Activated CD8-positive, alpha-beta memory T cell treated with anti-CD3 and anti-CD28 coated beads for 4 hours (primary cell): ENCODE data around the gene FAM204A.

ENCODE experiments used
- DNase-seq, 2 donors: peaks; one replicate each; pipeline ENCODE4 v3.0.0-alpha.2; 2020; ENCODE audit warnings: low read depth in 2 of 2

The FAM204A gene

DNA sequence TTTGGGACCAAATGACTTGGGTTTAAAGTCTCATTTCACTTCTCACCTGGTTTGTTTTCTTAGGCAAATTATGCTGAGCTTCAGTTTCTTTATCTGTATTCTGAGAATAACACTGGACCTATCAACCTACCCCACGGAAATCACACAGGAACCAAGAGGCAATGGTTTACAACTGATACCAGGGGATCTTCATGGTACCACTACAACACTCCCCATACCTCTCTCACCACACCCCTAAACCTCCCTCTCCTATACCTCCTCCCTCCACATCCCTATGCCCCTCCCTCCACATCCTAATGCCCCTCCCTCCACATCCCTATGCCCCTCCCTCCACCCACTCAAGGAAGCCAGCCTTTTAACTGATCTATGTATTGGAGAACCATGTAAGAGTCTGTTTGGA is 9.9 kb downstream of the FAM204A start:
- DNase-seq: no peak

- no peak for DNase-seq
Observed at GRCh38 chr10:118330295-118331076, 11.6 kb downstream of the FAM204A start.

GRCh38 chr10:118324140-118324539 is 18.0 kb downstream of the FAM204A start:
- no peak for DNase-seq

- no peak for DNase-seq
Observed at GRCh38 chr10:118321724-118322575, 20.2 kb downstream of the FAM204A start.

- DNase-seq: no peak
Observed at GRCh38 chr10:118315629-118316028, 26.5 kb downstream of the FAM204A start.

- no peak for DNase-seq
Observed at GRCh38 chr10:118314882-118315281, 27.2 kb downstream of the FAM204A start.

DNA sequence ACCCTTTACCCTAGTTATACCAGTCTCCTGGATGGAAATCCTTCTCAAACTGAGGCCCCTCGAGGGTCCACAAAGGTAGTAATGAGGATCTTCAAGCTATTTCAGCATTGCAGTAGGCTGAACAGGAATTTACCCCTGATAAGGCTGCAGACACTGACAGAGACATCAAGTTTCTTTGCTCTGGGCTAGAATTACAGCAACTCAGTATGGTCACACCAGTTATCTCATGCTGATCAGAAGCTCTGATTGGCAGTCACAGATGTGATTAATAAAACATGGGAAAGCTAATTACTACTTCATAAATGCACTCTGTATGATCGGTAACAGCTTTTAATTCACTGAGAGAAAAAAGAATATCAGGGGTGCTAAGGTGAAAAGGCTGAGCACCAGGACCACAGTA is 30.6 kb downstream of the FAM204A start:
- DNase-seq: no peak

GRCh38 chr10:118310822-118311221 is 31.3 kb downstream of the FAM204A start:
- DNase-seq: no peak

DNA sequence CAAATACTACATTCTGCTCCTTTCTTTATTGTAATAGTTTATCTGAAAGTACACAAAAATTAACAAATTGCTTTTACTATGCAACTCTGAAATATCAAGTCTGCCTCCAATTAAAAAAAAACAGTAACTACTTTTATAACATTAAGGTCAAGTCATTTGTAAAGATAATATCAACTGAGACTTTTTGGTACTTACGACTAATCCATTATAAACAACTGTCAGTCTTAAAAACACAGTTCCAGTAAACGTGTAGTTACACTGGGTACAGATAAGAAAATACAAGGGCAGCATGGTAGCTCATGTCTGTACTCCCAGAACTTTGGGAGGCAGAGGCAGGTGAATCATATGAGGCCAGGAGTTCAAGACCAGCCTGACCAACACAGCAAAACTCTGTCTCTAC is 32.2 kb downstream of the FAM204A start:
- DNase-seq: no peak

DNA sequence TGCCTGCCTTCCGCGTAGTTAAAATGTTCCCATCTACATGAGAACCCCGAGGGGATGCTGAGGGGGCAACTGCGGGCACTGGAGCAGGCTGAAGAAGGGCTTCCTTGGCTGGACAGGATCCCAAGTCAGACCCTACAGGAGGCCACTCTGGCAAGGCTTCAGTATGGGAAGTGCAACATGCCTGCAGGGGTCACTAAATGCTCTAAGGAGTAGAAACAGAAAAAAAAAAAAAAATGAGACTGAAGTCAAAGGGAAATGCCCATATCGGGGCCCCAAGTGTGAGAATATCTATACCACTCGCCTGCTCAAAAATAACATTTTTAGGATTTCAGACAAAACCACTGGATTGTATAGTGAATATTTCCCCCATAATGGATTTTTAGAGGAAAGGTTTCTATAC is 33.5 kb downstream of the FAM204A start:
- DNase-seq: no peak

DNA sequence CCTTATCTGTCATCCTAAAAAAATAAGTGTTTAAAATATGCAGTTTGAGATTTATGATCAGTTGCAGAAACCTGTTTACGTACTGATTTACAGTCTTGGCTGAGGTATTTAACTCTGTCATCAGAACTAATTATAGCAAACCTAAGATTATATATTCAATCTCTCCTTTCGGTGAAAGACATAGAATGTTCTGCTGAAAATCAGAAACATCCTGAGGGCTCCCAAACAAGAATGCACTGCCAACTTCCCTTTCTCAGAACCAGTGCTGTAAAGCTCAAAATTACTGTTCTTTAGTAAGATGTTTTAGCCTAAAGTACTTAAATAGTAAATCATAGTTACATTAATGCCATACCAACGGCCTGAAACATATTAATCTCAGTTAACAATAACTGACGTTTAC is 34.3 kb downstream of the FAM204A start:
- DNase-seq: no peak

DNA sequence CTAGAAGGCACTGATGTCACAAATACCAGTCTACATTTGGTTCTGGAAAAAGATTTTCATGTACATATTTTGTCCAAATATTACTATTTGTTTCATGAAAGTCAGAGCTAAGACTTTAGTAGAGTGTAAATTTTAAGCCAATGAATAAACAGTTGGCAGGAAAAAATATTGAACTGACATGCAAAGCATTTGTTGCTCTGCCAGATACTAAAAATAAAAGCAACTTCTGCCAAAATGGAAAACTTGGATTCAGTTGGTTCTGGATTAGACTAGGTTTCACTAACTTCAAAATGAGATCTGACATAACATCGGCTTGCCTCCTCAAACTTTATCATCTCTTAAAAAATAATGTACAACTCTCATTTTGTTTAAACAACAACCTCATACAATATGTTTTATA is 34.9 kb downstream of the FAM204A start:
- DNase-seq: no peak

DNA sequence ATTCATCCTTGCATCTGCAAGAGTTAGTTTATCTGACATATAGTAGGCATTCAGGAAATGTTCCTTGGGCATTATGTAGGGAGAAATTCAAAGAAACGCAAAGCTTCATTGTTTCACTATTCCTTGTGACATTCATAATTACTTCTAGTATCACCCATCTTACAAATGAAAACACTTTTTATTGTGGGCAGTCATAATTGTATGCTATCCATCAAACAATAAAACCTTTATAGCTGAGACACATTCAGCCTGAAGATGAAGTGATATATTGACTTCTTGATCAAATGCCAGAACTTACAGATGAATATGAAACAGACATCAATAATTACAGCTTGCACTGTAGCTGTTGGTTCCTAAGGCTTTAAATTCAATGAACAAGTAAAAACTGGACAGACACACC is 36.4 kb downstream of the FAM204A start:
- DNase-seq: no peak

DNA sequence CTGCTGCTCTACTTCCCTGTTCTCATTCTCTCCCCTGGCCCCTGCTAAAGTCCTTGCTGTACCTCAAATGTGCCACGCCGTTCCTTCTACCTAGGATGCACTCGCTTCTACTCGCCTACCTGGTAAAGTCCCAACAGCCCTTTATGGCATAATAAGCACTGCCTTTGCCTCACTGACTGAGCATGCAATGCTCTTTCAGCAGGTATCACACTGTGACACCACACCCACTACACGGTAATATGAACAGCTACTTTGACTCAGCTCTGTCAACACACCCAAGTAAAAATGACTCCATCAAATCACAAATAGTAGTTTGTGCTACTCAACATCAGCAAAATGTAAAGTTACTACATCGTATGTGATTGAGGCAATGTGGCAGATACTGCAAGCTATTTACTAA is 37.6 kb downstream of the FAM204A start:
- DNase-seq: no peak

DNA sequence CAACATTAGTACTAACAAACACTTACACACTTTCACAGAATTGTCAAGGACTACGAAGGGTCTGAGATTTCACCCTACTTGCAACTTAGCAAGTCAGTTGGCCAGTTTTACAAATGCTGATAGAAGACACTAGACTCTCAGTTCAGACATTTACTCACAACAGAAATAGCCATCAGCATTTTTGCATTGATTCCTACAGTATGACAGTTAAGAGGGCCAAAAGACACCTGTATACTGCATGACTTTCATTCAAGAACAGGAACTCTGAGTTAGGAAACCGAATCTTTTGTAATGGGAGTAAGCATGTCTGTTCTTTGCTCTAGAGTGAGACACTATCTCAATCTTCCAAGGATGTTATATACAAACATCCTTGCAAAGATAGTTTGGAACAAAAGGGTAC is 40.9 kb downstream of the FAM204A start:
- no peak for DNase-seq

DNA sequence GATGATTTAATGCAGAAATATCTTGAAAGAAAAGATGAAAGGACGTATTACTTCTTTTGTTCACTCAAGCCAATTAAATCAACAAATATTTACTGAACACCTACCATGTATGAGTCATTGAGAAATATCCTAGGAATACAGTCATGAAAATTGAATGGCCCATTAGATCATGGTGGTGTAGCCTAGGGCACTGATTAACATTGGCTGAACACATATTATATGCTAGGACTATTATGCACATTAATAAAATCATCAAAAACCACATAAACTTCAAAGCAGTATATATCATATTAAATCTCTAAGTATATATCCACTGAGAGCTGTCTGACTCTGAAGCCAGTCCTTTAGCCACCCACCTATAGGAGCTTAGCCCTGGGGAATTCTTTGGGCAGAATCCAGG is 41.8 kb downstream of the FAM204A start:
- no peak for DNase-seq

GRCh38 chr10:118298787-118299186 is 43.3 kb downstream of the FAM204A start:
- no peak for DNase-seq

DNA sequence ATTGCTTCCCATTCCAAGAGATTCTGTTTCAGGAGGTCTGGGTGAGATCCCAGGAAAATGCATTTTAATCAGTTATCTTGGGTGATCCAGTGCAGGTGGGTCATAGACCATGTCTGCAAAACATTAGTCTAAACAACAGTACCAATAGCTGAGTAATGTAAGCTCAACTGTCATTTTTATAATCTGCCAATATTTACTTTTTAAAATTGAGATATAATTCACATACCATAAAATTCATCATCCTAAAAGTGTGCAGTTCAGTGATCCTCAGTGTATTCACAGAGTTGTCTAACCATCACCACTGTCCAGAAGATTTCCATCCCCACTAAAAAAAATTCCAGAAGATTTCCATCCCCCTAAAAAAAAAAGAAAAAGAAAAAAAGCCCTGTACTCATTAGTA is 51.0 kb downstream of the FAM204A start:
- no peak for DNase-seq

DNA sequence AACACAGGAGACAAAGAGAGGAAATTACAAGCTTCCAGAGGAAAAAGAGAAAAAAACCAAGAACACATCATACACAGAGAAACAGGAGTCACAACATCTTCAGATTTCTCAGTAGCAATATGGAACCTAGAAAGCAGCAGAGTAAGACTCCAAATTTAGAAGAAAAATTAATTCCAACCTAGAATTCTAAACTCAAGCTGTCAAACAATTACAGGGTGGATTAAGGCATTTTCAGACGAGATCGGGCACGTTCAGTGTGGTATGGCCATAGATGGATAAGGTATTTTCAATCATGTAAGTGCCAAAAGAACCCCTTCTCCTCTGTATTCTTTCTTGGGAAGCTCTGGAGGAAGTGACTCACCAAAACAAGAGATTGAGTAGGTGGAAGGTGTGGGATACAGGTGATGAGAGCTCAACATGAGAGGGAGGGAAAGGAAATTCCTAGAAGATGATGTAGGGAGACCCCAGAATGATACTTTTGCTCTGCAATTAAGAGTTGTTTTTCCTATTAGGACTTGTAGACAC is 51.6 kb downstream of the FAM204A start:
- no peak for DNase-seq

GRCh38 chr10:118287076-118287806 is 54.9 kb downstream of the FAM204A start:
- DNase-seq: no peak

DNA sequence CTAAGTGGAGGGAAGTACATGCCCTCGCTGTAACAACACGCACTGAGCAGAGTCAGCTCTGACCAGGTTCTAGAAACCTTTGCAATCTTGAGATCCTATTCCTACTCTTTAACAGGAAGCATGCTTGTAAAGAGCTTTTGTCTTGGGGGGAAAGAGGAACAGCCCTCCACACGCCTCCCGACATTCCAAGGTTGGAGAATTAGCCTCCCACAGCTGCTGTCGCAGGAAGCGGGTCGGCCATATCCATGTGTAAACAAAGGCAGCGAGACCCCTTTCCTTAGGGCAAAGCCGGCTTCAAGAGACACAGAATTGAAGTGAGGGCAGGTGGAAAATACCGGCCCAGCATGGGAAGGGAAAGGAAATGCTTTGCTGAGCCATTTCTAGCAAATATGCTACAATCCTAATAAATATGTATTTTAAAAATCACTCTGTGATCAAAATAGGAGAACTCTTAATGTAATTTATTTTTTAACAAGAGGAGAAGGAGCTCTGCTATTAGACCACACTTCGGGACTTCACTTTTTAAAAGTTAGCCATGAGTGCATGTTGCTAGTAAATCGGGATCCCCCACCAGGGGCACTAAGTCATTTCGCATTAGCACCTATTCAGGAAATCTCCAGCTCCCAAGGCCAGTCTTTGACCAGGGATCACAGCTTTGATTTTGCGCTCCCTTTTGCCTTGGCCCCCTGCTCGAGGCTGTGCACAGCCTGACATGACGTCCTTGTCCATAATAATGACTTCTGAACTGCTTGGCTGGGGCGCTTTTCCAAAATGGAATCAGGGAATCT is 55.9 kb downstream of the FAM204A start:
- no peak for DNase-seq
